CD4-positive, alpha-beta T cell treated with Interleukin-4 for 4 hours (primary cell): Measurements from ENCODE around the gene TBXT.

Source experiments
- DNase-seq: peaks from one replicate; pipeline ENCODE4 v3.0.0-alpha.2; 2020

The TBXT gene

DNA sequence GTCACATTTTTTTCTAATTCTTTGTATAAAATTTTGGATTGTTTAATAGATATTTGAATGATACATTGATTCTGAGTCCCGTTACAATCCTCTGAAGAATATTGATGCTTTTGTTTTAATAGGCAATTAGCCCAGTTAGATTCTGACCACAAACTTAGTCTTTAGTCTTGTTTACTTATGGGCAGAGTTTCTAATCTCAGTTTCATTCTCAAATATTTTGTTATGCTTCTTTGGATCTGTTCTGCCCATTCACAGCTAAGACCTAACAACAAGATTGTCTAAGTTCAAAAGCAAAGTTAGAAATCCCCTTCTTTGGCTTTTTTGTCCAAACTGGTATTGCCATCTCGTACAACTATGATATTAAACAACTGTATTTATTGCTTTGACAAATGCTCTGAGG is 58.0 kb downstream of the TBXT start:
- DNase-seq = no peak
